Peyer's patch (tissue), 4 donors: ENCODE data around the gene GAK.

ENCODE experiments used
- POLR2A ChIP-seq, 2 donors: fragments of 450-650 bp; IDR thresholded peaks; one replicate each; pipeline ENCODE4 v1.5.1; 2017; ENCODE audit warnings: antibody characterized with exemption in 2 of 2, mild to moderate bottlenecking in 2 of 2, moderate library complexity in 2 of 2
- TF ChIP-seq, protein P1 (sequence below), 6 experiments: fragments of 450-650 bp in 4 of 6; fragments of 200-600 bp in 2 of 6; sonication (generic) in 1 of 6; IDR thresholded peaks; one replicate each; pipeline ENCODE4 v1.5.1; 2017 to 2019; ENCODE audit warnings: antibody characterized with exemption in 6 of 6, mild to moderate bottlenecking in 3 of 6, moderate library complexity in 1 of 6

DNA sequence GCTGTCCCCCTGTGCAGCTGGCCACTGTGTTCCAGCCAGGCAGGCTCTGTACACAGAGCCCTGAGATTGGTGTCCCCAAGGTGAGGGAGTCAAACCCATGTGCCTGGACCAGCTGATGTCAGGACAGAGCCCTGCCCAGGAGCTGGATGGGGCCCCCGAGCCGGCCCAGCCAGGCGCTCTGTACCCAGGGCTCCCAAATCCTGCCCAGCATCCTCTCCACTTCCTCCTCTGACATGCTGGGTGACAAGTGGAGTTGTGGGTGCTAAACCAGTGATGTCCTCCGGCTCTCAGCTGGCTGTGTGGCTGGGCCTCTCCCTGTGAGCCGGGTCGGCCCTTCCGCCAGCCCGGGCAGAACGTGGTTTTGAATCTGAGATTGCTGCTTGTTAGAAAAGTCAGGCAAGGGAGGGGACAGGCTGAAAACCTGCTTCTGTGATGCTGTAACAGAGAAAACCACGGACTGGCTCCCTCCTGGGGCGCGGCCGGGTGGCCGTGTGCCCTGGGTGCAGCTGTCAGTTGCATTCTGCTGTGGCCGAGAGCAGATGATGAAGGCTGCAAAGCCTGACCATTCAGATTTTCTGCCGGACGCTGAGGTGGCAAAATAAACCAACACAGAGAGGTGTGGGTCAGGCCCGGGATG is 98.3 kb downstream of the GAK start:
- TF ChIP-seq, protein P1, sequence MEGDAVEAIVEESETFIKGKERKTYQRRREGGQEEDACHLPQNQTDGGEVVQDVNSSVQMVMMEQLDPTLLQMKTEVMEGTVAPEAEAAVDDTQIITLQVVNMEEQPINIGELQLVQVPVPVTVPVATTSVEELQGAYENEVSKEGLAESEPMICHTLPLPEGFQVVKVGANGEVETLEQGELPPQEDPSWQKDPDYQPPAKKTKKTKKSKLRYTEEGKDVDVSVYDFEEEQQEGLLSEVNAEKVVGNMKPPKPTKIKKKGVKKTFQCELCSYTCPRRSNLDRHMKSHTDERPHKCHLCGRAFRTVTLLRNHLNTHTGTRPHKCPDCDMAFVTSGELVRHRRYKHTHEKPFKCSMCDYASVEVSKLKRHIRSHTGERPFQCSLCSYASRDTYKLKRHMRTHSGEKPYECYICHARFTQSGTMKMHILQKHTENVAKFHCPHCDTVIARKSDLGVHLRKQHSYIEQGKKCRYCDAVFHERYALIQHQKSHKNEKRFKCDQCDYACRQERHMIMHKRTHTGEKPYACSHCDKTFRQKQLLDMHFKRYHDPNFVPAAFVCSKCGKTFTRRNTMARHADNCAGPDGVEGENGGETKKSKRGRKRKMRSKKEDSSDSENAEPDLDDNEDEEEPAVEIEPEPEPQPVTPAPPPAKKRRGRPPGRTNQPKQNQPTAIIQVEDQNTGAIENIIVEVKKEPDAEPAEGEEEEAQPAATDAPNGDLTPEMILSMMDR (IDR thresholded peaks at IDR 0.05), result no peak
- no peak for TF ChIP-seq POLR2A (IDR thresholded peaks at IDR 0.05)
